ENCODE data around the gene TRABD2B.

DNA sequence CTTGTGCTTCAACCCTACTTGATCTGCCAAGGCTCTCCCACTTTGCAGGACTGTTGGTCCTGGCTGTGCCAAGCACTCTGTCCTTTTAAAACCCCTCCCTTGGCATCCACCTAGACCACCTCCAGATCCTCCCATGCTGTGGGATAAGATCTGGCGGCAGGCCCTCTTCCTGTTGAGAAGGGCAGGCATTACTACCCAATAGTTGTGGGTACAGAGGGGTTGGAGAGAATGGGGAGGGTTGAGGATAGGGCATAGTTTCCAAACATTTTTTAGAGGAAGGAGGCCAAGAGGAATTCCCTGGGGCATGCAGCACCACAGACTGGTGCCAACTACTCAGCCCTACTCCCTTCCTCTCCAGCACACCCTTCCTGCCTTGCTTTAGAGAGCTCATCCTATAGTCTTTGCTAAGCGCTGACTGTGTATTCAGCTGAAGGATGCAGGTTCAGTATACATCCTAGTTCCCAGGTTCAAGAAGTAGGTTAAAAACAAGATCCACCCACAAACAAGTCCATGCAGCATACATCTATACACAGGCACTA lies 70.7 kb downstream of the TRABD2B start:
- TF ChIP-seq EP300 (IDR thresholded peaks at IDR 0.05; ENCODE audit: low read depth in 2 of 2, low read length in 2 of 2) (no peak), EP300 (CRISPR knock-in tag; IDR thresholded peaks at IDR 0.05; ENCODE audit: borderline replicate concordance) (no peak), ZKSCAN1 (IDR thresholded peaks at IDR 0.05; ENCODE audit: low read length) (no peak), NFIC (IDR thresholded peaks at IDR 0.05; ENCODE audit: low read length) (no peak)
- TF ChIP-seq, protein P1, sequence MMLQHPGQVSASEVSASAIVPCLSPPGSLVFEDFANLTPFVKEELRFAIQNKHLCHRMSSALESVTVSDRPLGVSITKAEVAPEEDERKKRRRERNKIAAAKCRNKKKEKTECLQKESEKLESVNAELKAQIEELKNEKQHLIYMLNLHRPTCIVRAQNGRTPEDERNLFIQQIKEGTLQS (CRISPR knock-in tag; IDR thresholded peaks at IDR 0.05), result no peak
